ENCODE results near the gene NUP93.

GRCh38 chr16:56852968-56853367 lies 123.0 kb downstream of the NUP93 start:
- TF ChIP-seq CTCF (tag by site-specific recombination; IDR thresholded peaks at IDR 0.05): no peak
- TF ChIP-seq ZNF223 (tag by site-specific recombination; IDR thresholded peaks at IDR 0.05): no peak
- TF ChIP-seq ZNF501 (tag by site-specific recombination; IDR thresholded peaks at IDR 0.05): no peak
- TF ChIP-seq HOXD13 (CRISPR knock-in tag; IDR thresholded peaks at IDR 0.05; ENCODE audit: borderline replicate concordance): no peak
- TF ChIP-seq ZNF704 (tag by site-specific recombination; IDR thresholded peaks at IDR 0.05): no peak
- no peak for TF ChIP-seq HOXA7 (CRISPR knock-in tag; IDR thresholded peaks at IDR 0.05; ENCODE audit: borderline replicate concordance)
- no peak for TF ChIP-seq WT1 (tag by site-specific recombination; IDR thresholded peaks at IDR 0.05)
- no peak for TF ChIP-seq ZNF112 (tag by site-specific recombination; IDR thresholded peaks at IDR 0.05)
- TF ChIP-seq ZNF169 (tag by site-specific recombination; IDR thresholded peaks at IDR 0.05): no peak
- no peak for TF ChIP-seq PATZ1 (tag by site-specific recombination; IDR thresholded peaks at IDR 0.05)

Data from HEK293 (cell line).